Brain microvascular endothelial cell (primary cell): Measurements from ENCODE around the gene LMF2.

Source experiments
- DNase-seq: peaks from one replicate; pipeline ENCODE4 v3.0.0-alpha.2; 2020
- H3K27ac ChIP-seq: fragments of 250-450 bp; sonication (Bioruptor Pico); 2 replicates; pipeline ENCODE4 v1.5.1; 2020; ENCODE audit warnings: mild to moderate bottlenecking, moderate library complexity
- H3K27me3 ChIP-seq: fragments of 250-450 bp; sonication (Bioruptor Pico); replicated peaks from 2 replicates; pipeline ENCODE4 v1.5.1; 2020; ENCODE audit warnings: mild to moderate bottlenecking
- H3K36me3 ChIP-seq: fragments of 250-450 bp; sonication (Bioruptor Pico); replicated peaks from 2 replicates; pipeline ENCODE4 v1.5.1; 2020; ENCODE audit warnings: mild to moderate bottlenecking
- H3K4me3 ChIP-seq: 2 replicates; pipeline ENCODE4 v1.5.1; 2011; ENCODE audit warnings: low read depth, mild to moderate bottlenecking, control low read depth, low read length, moderate library complexity
- in situ Hi-C: cut with HindIII; loops from 2 replicates; pipeline ENCODE4 v1.10.0; 2017; ENCODE audit warnings: low sequenced_read_pairs, low pct_ligation_motif_present
- TF ChIP-seq, protein P1 (sequence below): IDR thresholded peaks from 2 replicates; pipeline ENCODE4 v1.5.1; 2011; ENCODE audit warnings: low read depth, mild to moderate bottlenecking, moderate library complexity, low read length, control low read depth, inconsistent platforms; ENCODE audit errors: missing control alignments

The LMF2 gene

GRCh38 chr22:50507421-50507990 is at the start of gene LMF2:
LMF2 (minus strand) TSS chr22:50507702; CDS start chr22:50507675, 27 bp downstream.
- Histone ChIP-seq H3K36me3 (peaks cover 22% of the 10 kb centered on the region), H3K27me3 (no peaks in the 10 kb centered on the region), H3K4me3 (peak within 1 kb of the TSS; percentile 98), H3K27ac (peak within 1 kb of the TSS; percentile 63)
- peak; percentile 69 for DNase-seq
- TF ChIP-seq, protein P1, sequence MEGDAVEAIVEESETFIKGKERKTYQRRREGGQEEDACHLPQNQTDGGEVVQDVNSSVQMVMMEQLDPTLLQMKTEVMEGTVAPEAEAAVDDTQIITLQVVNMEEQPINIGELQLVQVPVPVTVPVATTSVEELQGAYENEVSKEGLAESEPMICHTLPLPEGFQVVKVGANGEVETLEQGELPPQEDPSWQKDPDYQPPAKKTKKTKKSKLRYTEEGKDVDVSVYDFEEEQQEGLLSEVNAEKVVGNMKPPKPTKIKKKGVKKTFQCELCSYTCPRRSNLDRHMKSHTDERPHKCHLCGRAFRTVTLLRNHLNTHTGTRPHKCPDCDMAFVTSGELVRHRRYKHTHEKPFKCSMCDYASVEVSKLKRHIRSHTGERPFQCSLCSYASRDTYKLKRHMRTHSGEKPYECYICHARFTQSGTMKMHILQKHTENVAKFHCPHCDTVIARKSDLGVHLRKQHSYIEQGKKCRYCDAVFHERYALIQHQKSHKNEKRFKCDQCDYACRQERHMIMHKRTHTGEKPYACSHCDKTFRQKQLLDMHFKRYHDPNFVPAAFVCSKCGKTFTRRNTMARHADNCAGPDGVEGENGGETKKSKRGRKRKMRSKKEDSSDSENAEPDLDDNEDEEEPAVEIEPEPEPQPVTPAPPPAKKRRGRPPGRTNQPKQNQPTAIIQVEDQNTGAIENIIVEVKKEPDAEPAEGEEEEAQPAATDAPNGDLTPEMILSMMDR, result no peak
- in situ Hi-C loops, result no loop called here

DNA sequence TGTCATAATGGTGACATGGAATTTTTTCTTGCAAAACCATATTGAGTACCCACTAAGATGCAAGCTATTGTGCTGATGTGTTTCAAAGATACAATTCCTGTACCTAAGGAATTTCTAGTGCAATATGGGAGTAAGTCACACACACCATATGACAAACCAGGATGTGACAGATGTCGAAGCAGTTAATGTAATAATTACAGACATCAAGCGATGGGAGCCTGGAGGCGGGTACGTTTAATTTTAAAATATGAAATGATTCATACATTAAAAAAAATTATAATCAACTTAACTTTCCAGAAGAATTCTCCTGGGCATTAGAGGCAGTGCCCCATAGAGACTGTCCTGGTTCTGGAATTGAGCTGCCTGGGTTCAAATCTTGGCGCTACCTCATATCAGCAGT is 49.2 kb upstream of the LMF2 start:
- in situ Hi-C loops, result no loop called here
- H3K36me3 ChIP-seq, result no peaks in the 10 kb centered on the region
- DNase-seq, result no peak
- TF ChIP-seq, protein P1, result no peak
- no peak overlapping the region for H3K4me3 ChIP-seq
- H3K27ac ChIP-seq, result no peak overlapping the region
- no peaks in the 10 kb centered on the region for H3K27me3 ChIP-seq

GRCh38 chr22:50553310-50553709 is 45.8 kb upstream of the LMF2 start:
- Histone ChIP-seq H3K4me3 (no peak overlapping the region), H3K27ac (no peak overlapping the region), H3K27me3 (peaks cover 18% of the 10 kb centered on the region), H3K36me3 (no peaks in the 10 kb centered on the region)
- DNase-seq, result no peak
- in situ Hi-C loops, result no loop called here
- TF ChIP-seq, protein P1, result no peak

GRCh38 chr22:50551160-50551752 is 43.8 kb upstream of the LMF2 start:
- no peak for DNase-seq
- TF ChIP-seq, protein P1, result no peak
- Histone ChIP-seq H3K27ac (no peak overlapping the region), H3K27me3 (peaks cover 36% of the 10 kb centered on the region), H3K4me3 (no peak overlapping the region), H3K36me3 (no peaks in the 10 kb centered on the region)
- in situ Hi-C loops, result no loop called here

GRCh38 chr22:50550395-50550794 is 42.9 kb upstream of the LMF2 start:
- no peak for DNase-seq
- no peak overlapping the region for H3K27ac ChIP-seq

More at GRCh38 chr22:50550395-50550794, 42.9 kb upstream of the LMF2 start:
- peaks cover 40% of the 10 kb centered on the region for H3K27me3 ChIP-seq
- in situ Hi-C loops, result no loop called here
- H3K4me3 ChIP-seq, result no peak overlapping the region
- TF ChIP-seq, protein P1, result no peak
- H3K36me3 ChIP-seq, result no peaks in the 10 kb centered on the region
